Type B pancreatic cell (in vitro differentiated cells): ENCODE measurements around the gene UCN. TPM values are rescaled to one million over a fixed set of nuclear protein-coding genes. Genes with fewer than 3 reads are reported as not detected.

Experiments
- DNase-seq: peaks from one replicate; pipeline ENCODE4 v3.0.0; 2021; ENCODE audit warnings: mixed read lengths; ENCODE audit not compliant: unreplicated experiment; ENCODE audit errors: extremely low spot score
- H3K27ac Mint-ChIP-seq: 2 replicates; pipeline ENCODE4 v1.8.0; 2021; ENCODE audit warnings: mild to moderate bottlenecking, mixed read lengths
- H3K27me3 Mint-ChIP-seq: 2 replicates; pipeline ENCODE4 v1.8.0; 2021; ENCODE audit warnings: mixed read lengths
- H3K36me3 Mint-ChIP-seq: 2 replicates; pipeline ENCODE4 v1.8.0; 2021; ENCODE audit warnings: mixed read lengths
- H3K4me1 Mint-ChIP-seq: one replicate; pipeline ENCODE4 v1.8.0; 2021; ENCODE audit warnings: mixed read lengths; ENCODE audit not compliant: unreplicated experiment
- H3K4me3 Mint-ChIP-seq: 2 replicates; pipeline ENCODE4 v1.8.0; 2021; ENCODE audit warnings: mild to moderate bottlenecking, mixed read lengths
- H3K9me3 Mint-ChIP-seq: 2 replicates; pipeline ENCODE4 v1.8.0; 2021; ENCODE audit warnings: mixed read lengths
- CTCF ChIP-seq: fragments of 200-600 bp; sonication (generic); conservative IDR thresholded peaks from 2 replicates; pipeline ENCODE4 v1.5.0; 2021; ENCODE audit warnings: antibody characterized with exemption, mild to moderate bottlenecking
- total RNA-seq: library from RNA; stranded (reverse); gene quantifications from 2 replicates; pipeline ENCODE4 v1.2.1, GENCODE V29; 2021; ENCODE audit warnings: low replicate concordance

UCN gene
- total RNA-seq, 1 donor from 2014 or later = 4.1 TPM

GRCh38 chr2:27285481-27285880 is 22.8 kb downstream of the UCN start:
- Mint-ChIP-seq H3K4me1 (no peaks in the 10 kb centered on the region), H3K27me3 (peaks cover 83% of the 10 kb centered on the region), H3K27ac (no peak overlapping the region), H3K4me3 (no peak overlapping the region), H3K36me3 (no peaks in the 10 kb centered on the region), H3K9me3 (no peaks in the 10 kb centered on the region)
- TF ChIP-seq CTCF = no peak
- no peak for DNase-seq

GRCh38 chr2:27284996-27285395 is 23.2 kb downstream of the UCN start:
- no peaks in the 10 kb centered on the region for H3K4me1 Mint-ChIP-seq
- H3K27me3 Mint-ChIP-seq = peaks cover 84% of the 10 kb centered on the region
- no peak overlapping the region for H3K27ac Mint-ChIP-seq
- no peaks in the 10 kb centered on the region for H3K36me3 Mint-ChIP-seq
- TF ChIP-seq CTCF = no peak
- no peak for DNase-seq
- H3K4me3 Mint-ChIP-seq = no peak overlapping the region
- no peaks in the 10 kb centered on the region for H3K9me3 Mint-ChIP-seq

- Mint-ChIP-seq H3K27me3 (peaks cover 81% of the 10 kb centered on the region), H3K4me1 (no peaks in the 10 kb centered on the region), H3K9me3 (no peaks in the 10 kb centered on the region), H3K36me3 (no peaks in the 10 kb centered on the region), H3K4me3 (no peak overlapping the region), H3K27ac (no peak overlapping the region)
- no peak for TF ChIP-seq CTCF
- no peak for DNase-seq
These were observed 25.4 kb downstream of the UCN start for GRCh38 chr2:27282892-27283291.

GRCh38 chr2:27281855-27282559 is 26.2 kb downstream of the UCN start, which contains the start of gene TRIM54:
Gene TRIM54 (plus strand): TSS chr2:27282429. CDS start chr2:27282732, 303 bp downstream.
- no peak for DNase-seq
- Mint-ChIP-seq H3K4me3 (no peak within 1 kb of the TSS), H3K27ac (no peak within 1 kb of the TSS)

GRCh38 chr2:27281442-27281841 is 26.8 kb downstream of the UCN start:
- H3K9me3 Mint-ChIP-seq = no peaks in the 10 kb centered on the region
- TF ChIP-seq CTCF = no peak
- H3K36me3 Mint-ChIP-seq = no peaks in the 10 kb centered on the region
- H3K4me1 Mint-ChIP-seq = no peaks in the 10 kb centered on the region
- H3K27me3 Mint-ChIP-seq = peaks cover 78% of the 10 kb centered on the region
- DNase-seq = no peak
- no peak overlapping the region for H3K27ac Mint-ChIP-seq
- H3K4me3 Mint-ChIP-seq = no peak overlapping the region

More at GRCh38 chr2:27281855-27282559, 26.2 kb downstream of the UCN start, which contains the start of gene TRIM54:
- H3K36me3 Mint-ChIP-seq = no peaks in the 10 kb centered on the region
- H3K9me3 Mint-ChIP-seq = no peaks in the 10 kb centered on the region
- H3K27me3 Mint-ChIP-seq = peaks cover 79% of the 10 kb centered on the region
- no peak for TF ChIP-seq CTCF
- H3K4me1 Mint-ChIP-seq = no peaks in the 10 kb centered on the region
